Tibial nerve (tissue), 4 donors: ENCODE data around the gene FIP1L1.

Experiments used
- EP300 ChIP-seq, 2 donors: sonication (generic); formaldehyde crosslinking; IDR thresholded peaks; one replicate each; pipeline ENCODE4 v1.6.1; 2017; ENCODE audit warnings: antibody characterized with exemption in 2 of 2, mild to moderate bottlenecking in 1 of 2
- TF ChIP-seq, protein P1 (sequence below), 5 experiments: fragments of 200-600 bp in 3 of 5; fragments of 450-650 bp in 2 of 5; sonication (generic) in 3 of 5; IDR thresholded peaks; one replicate each; pipeline ENCODE4 v1.5.1; 2016 to 2019; ENCODE audit warnings: antibody characterized with exemption in 5 of 5, mild to moderate bottlenecking in 3 of 5, moderate library complexity in 2 of 5

DNA sequence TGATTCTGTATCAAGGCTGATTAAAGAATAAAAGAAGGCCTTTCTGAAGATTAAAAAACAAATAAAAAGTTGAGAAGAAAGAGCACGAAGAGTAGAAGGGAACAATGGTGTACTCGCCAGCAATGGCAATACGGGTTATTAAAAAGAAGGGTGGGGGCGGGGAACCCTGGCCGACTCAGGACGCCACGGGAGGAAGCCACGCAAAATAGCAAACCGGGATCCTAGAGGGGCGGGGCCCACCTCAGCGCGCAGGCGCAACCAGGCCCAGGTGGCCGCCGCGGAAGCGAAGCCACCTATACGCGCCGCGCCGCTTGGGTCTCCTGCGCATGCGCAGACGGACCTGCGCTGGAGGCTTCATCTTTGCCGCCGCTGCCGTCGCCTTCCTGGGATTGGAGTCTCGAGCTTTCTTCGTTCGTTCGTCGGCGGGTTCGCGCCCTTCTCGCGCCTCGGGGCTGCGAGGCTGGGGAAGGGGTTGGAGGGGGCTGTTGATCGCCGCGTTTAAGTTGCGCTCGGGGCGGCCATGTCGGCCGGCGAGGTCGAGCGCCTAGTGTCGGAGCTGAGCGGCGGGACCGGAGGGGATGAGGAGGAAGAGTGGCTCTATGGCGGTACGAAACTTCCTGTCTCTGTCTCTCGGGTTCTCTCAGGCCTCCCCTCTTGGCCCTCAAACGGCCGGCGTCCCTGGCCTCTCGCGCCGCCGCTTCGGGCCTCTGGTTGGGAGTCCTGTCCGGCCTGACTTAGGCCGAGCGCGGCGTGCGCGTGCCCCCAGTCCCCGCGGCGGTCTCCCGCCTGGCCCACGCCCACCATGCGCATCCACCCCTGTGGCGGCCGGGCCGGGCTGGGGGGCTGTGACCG lies at the start of gene FIP1L1:
- TF ChIP-seq, protein P1, sequence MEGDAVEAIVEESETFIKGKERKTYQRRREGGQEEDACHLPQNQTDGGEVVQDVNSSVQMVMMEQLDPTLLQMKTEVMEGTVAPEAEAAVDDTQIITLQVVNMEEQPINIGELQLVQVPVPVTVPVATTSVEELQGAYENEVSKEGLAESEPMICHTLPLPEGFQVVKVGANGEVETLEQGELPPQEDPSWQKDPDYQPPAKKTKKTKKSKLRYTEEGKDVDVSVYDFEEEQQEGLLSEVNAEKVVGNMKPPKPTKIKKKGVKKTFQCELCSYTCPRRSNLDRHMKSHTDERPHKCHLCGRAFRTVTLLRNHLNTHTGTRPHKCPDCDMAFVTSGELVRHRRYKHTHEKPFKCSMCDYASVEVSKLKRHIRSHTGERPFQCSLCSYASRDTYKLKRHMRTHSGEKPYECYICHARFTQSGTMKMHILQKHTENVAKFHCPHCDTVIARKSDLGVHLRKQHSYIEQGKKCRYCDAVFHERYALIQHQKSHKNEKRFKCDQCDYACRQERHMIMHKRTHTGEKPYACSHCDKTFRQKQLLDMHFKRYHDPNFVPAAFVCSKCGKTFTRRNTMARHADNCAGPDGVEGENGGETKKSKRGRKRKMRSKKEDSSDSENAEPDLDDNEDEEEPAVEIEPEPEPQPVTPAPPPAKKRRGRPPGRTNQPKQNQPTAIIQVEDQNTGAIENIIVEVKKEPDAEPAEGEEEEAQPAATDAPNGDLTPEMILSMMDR (IDR thresholded peaks at IDR 0.05): peak in 2 of 5 experiments; percentile 30 to 36
- TF ChIP-seq EP300 (IDR thresholded peaks at IDR 0.05): peak in 1 of 2 donors; percentile 96
